Panc1 (cell line): ENCODE measurements around the gene HOXA9.

ENCODE experiments used
- CTCF ChIP-seq: fragments of 450-650 bp; IDR thresholded peaks from 2 replicates; pipeline ENCODE4 v1.5.1; 2017; ENCODE audit warnings: mild to moderate bottlenecking
- SIN3A ChIP-seq: IDR thresholded peaks from 2 replicates; pipeline ENCODE4 v1.6.1; 2012; ENCODE audit warnings: low read depth, mild to moderate bottlenecking, low read length, moderate library complexity, borderline replicate concordance; ENCODE audit not compliant: insufficient read depth

- TF ChIP-seq CTCF, result no peak
- no peak for TF ChIP-seq SIN3A
Measured at GRCh38 chr7:27182285-27182841, 17.0 kb upstream of the HOXA9 start.
